HL-60 (cell line): ENCODE data around the gene FLRT2.

Experiments used
- DNase-seq, 2 experiments: peaks; one replicate each; pipeline ENCODE4 v3.0.0-alpha.2; 2010 to 2020; ENCODE audit warnings: low read depth in 1 of 2, low spot score in 1 of 2
- H3K27ac ChIP-seq: fragments of 250-450 bp; sonication (Bioruptor Pico); replicated peaks from 2 replicates; pipeline ENCODE4 v1.5.1; 2020; ENCODE audit warnings: mild to moderate bottlenecking, moderate library complexity
- H3K27me3 ChIP-seq: fragments of 250-450 bp; sonication (Bioruptor Pico); 2 replicates; pipeline ENCODE4 v1.5.1; 2021; ENCODE audit warnings: mild to moderate bottlenecking, moderate library complexity; ENCODE audit not compliant: insufficient read depth, poor library complexity, severe bottlenecking
- H3K4me3 ChIP-seq: replicated peaks from 2 replicates; pipeline ENCODE4 v1.5.1; 2011; ENCODE audit warnings: mild to moderate bottlenecking, control low read depth, low read length; ENCODE audit not compliant: insufficient read depth
- CTCF ChIP-seq: IDR thresholded peaks from one replicate; pipeline ENCODE4 v1.5.1; 2011; ENCODE audit warnings: low read length, control low read depth, inconsistent platforms; ENCODE audit not compliant: insufficient read depth
- GABPA ChIP-seq: IDR thresholded peaks from 2 replicates; pipeline ENCODE4 v1.6.1; 2012; ENCODE audit warnings: low read depth
- POLR2AphosphoS5 ChIP-seq: IDR thresholded peaks from 2 replicates; pipeline ENCODE4 v1.6.1; 2012; ENCODE audit warnings: low read depth
- REST ChIP-seq: IDR thresholded peaks from 2 replicates; pipeline ENCODE4 v1.6.1; 2012; ENCODE audit warnings: low read depth; ENCODE audit not compliant: insufficient replicate concordance
- SPI1 ChIP-seq: IDR thresholded peaks from 2 replicates; pipeline ENCODE4 v1.6.1; 2012; ENCODE audit warnings: low read depth, mild to moderate bottlenecking, borderline replicate concordance

FLRT2 gene

GRCh38 chr14:85534458-85535293 is 4.7 kb downstream of the FLRT2 start:
- TF ChIP-seq GABPA (no peak), SPI1 (no peak)
- DNase-seq = no peak
- Histone ChIP-seq H3K27ac (no peak overlapping the region), H3K27me3 (peaks cover 59% of the 10 kb centered on the region), H3K4me3 (no peak overlapping the region)

GRCh38 chr14:85535321-85535720 is 5.4 kb downstream of the FLRT2 start:
- DNase-seq = no peak
- Histone ChIP-seq H3K27me3 (peaks cover 53% of the 10 kb centered on the region), H3K27ac (no peak overlapping the region), H3K4me3 (no peak overlapping the region)
- no peak for TF ChIP-seq SPI1
- no peak for TF ChIP-seq GABPA
- no peak for TF ChIP-seq POLR2AphosphoS5
- TF ChIP-seq REST = no peak
- TF ChIP-seq CTCF = no peak

- Histone ChIP-seq H3K27me3 (peaks cover 44% of the 10 kb centered on the region), H3K4me3 (no peak overlapping the region), H3K27ac (no peak overlapping the region)
- no peak for DNase-seq
- TF ChIP-seq SPI1 (no peak), GABPA (no peak), POLR2AphosphoS5 (no peak), REST (no peak), CTCF (no peak)
These were observed 6.3 kb downstream of the FLRT2 start for GRCh38 chr14:85535991-85536832.

- TF ChIP-seq REST (no peak), SPI1 (no peak), GABPA (no peak), CTCF (no peak), POLR2AphosphoS5 (no peak)
- Histone ChIP-seq H3K27me3 (peaks cover 38% of the 10 kb centered on the region), H3K27ac (no peak overlapping the region), H3K4me3 (no peak overlapping the region)
- DNase-seq = no peak
These were observed 6.9 kb downstream of the FLRT2 start for GRCh38 chr14:85536833-85537190.
